DOHH2 (cell line): ENCODE measurements around the gene IRX4.

Experiments
- CTCF ChIP-seq: fragments of 200-600 bp; sonication (generic); IDR thresholded peaks from one replicate; pipeline ENCODE4 v1.5.1; 2014; ENCODE audit warnings: antibody characterized with exemption, mild to moderate bottlenecking, low read depth, low read length; ENCODE audit not compliant: poor library complexity, severe bottlenecking
- EZH2phosphoT487 ChIP-seq: fragments of 200-600 bp; sonication (generic); IDR thresholded peaks from 2 replicates; pipeline ENCODE4 v1.6.1; 2017; ENCODE audit warnings: borderline replicate concordance, mild to moderate bottlenecking, antibody characterized with exemption, low read length, moderate library complexity, mixed read lengths

- no peak for TF ChIP-seq CTCF
- TF ChIP-seq EZH2phosphoT487 = no peak
Observed at GRCh38 chr5:1931604-1932231, 49.0 kb upstream of the IRX4 start.
